Uterus (tissue), 2 donors: Measurements from ENCODE around the gene SLC39A12.

Experiments used
- CTCF ChIP-seq, 4 experiments: fragments of 200-600 bp in 2 of 4; fragments of 450-650 bp in 2 of 4; sonication (generic) in 2 of 4; IDR thresholded peaks; one replicate each; pipeline ENCODE4 v1.5.1; 2016 to 2019; ENCODE audit warnings: antibody characterized with exemption in 4 of 4, mild to moderate bottlenecking in 2 of 4, moderate library complexity in 1 of 4
- POLR2A ChIP-seq, 2 donors: fragments of 450-650 bp; IDR thresholded peaks; one replicate each; pipeline ENCODE4 v1.6.1; 2016; ENCODE audit warnings: antibody characterized with exemption in 2 of 2, mild to moderate bottlenecking in 1 of 2, moderate library complexity in 1 of 2

GRCh38 chr10:17951868-17952371, at the start of gene SLC39A12:
- TF ChIP-seq CTCF (IDR thresholded peaks at IDR 0.05): no peak
- TF ChIP-seq POLR2A (IDR thresholded peaks at IDR 0.05): no peak
